HepG2 (cell line): ENCODE data around the gene PNRC1. TPM values are rescaled to one million over a fixed set of nuclear protein-coding genes. Genes with fewer than 3 reads are reported as not detected.

Experiments used
- ATRX ChIP-seq: sonication (generic); formaldehyde crosslinking; IDR thresholded peaks from 2 replicates; pipeline ENCODE4 v1.4.0; 2020; ENCODE audit warnings: missing genetic modification reagents, borderline replicate concordance
- GABPB1 ChIP-seq: IDR thresholded peaks from 2 replicates; pipeline ENCODE4 v1.6.1; 2016; ENCODE audit warnings: mild to moderate bottlenecking, missing genetic modification reagents, moderate library complexity, missing compliant biosample characterization
- GLI4 ChIP-seq: sonication (generic); formaldehyde crosslinking; IDR thresholded peaks from 2 replicates; pipeline ENCODE4 v1.5.1; 2020; ENCODE audit warnings: missing genetic modification reagents, mild to moderate bottlenecking, moderate library complexity, borderline replicate concordance
- HDAC1 ChIP-seq: sonication (generic); formaldehyde crosslinking; IDR thresholded peaks from 2 replicates; pipeline ENCODE4 v1.5.1; 2020; ENCODE audit warnings: mild to moderate bottlenecking, missing genetic modification reagents
- HES4 ChIP-seq: sonication (generic); formaldehyde crosslinking; IDR thresholded peaks from 2 replicates; pipeline ENCODE4 v1.9.0; 2021; ENCODE audit warnings: mild to moderate bottlenecking, missing genetic modification reagents, borderline replicate concordance
- HOXA5 ChIP-seq: sonication (generic); formaldehyde crosslinking; IDR thresholded peaks from 2 replicates; pipeline ENCODE4 v1.4.0; 2020; ENCODE audit warnings: missing genetic modification reagents
- KAT7 ChIP-seq: IDR thresholded peaks from 2 replicates; pipeline ENCODE4 v1.6.1; 2018; ENCODE audit warnings: borderline replicate concordance, missing compliant biosample characterization
- KLF6 ChIP-seq: IDR thresholded peaks from 2 replicates; pipeline ENCODE4 v1.8.0; 2016; ENCODE audit warnings: missing biosample characterization, missing genetic modification reagents
- MEIS2 ChIP-seq: sonication (generic); formaldehyde crosslinking; IDR thresholded peaks from 2 replicates; pipeline ENCODE4 v1.9.0; 2021; ENCODE audit warnings: mild to moderate bottlenecking, missing genetic modification reagents
- MTA1 ChIP-seq: sonication (generic); formaldehyde crosslinking; IDR thresholded peaks from 2 replicates; pipeline ENCODE4 v1.4.0; 2020; ENCODE audit warnings: missing genetic modification reagents, mild to moderate bottlenecking, borderline replicate concordance
- RAD21 ChIP-seq: fragments of 450-650 bp; formaldehyde crosslinking; IDR thresholded peaks from 2 replicates; pipeline ENCODE4 v1.5.0; 2020; ENCODE audit warnings: mild to moderate bottlenecking
- SMAD1 ChIP-seq: sonication (generic); formaldehyde crosslinking; IDR thresholded peaks from 2 replicates; pipeline ENCODE4 v1.4.0; 2020; ENCODE audit warnings: missing genetic modification reagents, low read depth, mild to moderate bottlenecking, borderline replicate concordance
- SPEN ChIP-seq: sonication (generic); formaldehyde crosslinking; IDR thresholded peaks from 2 replicates; pipeline ENCODE4 v1.5.1; 2020; ENCODE audit warnings: low read depth, mild to moderate bottlenecking, missing genetic modification reagents
- TMF1 ChIP-seq: sonication (generic); formaldehyde crosslinking; IDR thresholded peaks from 2 replicates; pipeline ENCODE4 v1.8.1; 2022; ENCODE audit warnings: low read depth, missing genetic modification reagents
- UBTF ChIP-seq: sonication (generic); formaldehyde crosslinking; IDR thresholded peaks from 2 replicates; pipeline ENCODE4 v1.4.0; 2020; ENCODE audit warnings: mild to moderate bottlenecking, missing genetic modification reagents
- ZBTB38 ChIP-seq: sonication (generic); formaldehyde crosslinking; IDR thresholded peaks from 2 replicates; pipeline ENCODE4 v1.5.1; 2020; ENCODE audit warnings: mild to moderate bottlenecking, missing genetic modification reagents
- ZEB1 ChIP-seq: IDR thresholded peaks from 2 replicates; pipeline ENCODE4 v1.6.1; 2012; ENCODE audit warnings: mild to moderate bottlenecking, low read depth, inconsistent platforms; ENCODE audit not compliant: insufficient replicate concordance
- ZFY ChIP-seq: sonication (generic); formaldehyde crosslinking; IDR thresholded peaks from 2 replicates; pipeline ENCODE4 v1.4.0; 2020; ENCODE audit warnings: missing genetic modification reagents
- ZMAT3 ChIP-seq: sonication (generic); formaldehyde crosslinking; conservative IDR thresholded peaks from 2 replicates; pipeline ENCODE4 v1.7.0; 2021; ENCODE audit warnings: missing genetic modification reagents
- ZNF30 ChIP-seq: sonication (generic); formaldehyde crosslinking; IDR thresholded peaks from 2 replicates; pipeline ENCODE4 v1.5.0; 2020; ENCODE audit warnings: mild to moderate bottlenecking, missing genetic modification reagents
- ZNF451 ChIP-seq: sonication (generic); formaldehyde crosslinking; IDR thresholded peaks from 2 replicates; pipeline ENCODE4 v1.5.0; 2020; ENCODE audit warnings: mild to moderate bottlenecking, missing genetic modification reagents
- ZNF543 ChIP-seq: sonication (generic); formaldehyde crosslinking; IDR thresholded peaks from 2 replicates; pipeline ENCODE4 v1.4.0; 2020; ENCODE audit warnings: mild to moderate bottlenecking, missing genetic modification reagents
- ZNF556 ChIP-seq: sonication (generic); formaldehyde crosslinking; IDR thresholded peaks from 2 replicates; pipeline ENCODE4 v1.4.0; 2020; ENCODE audit warnings: mild to moderate bottlenecking, missing genetic modification reagents, borderline replicate concordance
- ZNF563 ChIP-seq: sonication (generic); formaldehyde crosslinking; IDR thresholded peaks from 2 replicates; pipeline ENCODE4 v1.8.0; 2022; ENCODE audit warnings: mild to moderate bottlenecking, moderate library complexity, missing genetic modification reagents
- ZNF709 ChIP-seq: sonication (generic); formaldehyde crosslinking; IDR thresholded peaks from 2 replicates; pipeline ENCODE4 v1.5.0; 2020; ENCODE audit warnings: mild to moderate bottlenecking, missing genetic modification reagents
- ZNF775 ChIP-seq: sonication (generic); formaldehyde crosslinking; IDR thresholded peaks from 2 replicates; pipeline ENCODE4 v1.4.0; 2020; ENCODE audit warnings: missing genetic modification reagents, mild to moderate bottlenecking, moderate library complexity, borderline replicate concordance
- polyA plus RNA-seq, 8 experiments: library from polyadenylated mRNA; depleted of rRNA in 3 of 8; stranded (reverse) in 7 of 8; unstranded in 1 of 8; fragments of >200 nt; fragmentation: Illumina TruSeq in 4 of 8; extraction: Trizol in 4 of 8; gene quantifications; 2 replicates each; pipeline versions ENCODE4 v1.2.1 to v1.2.3, GENCODE V29; 2011 to 2016; ENCODE audit warnings: low read depth in 4 of 8, missing spikeins in 1 of 8, mixed read lengths in 1 of 8; ENCODE audit not compliant: insufficient read depth in 1 of 8
- total RNA-seq, 5 experiments: library from RNA; depleted of rRNA; stranded (reverse); fragments of >200 nt; fragmentation: Illumina TruSeq; extraction: Trizol; gene quantifications; 2 replicates each; pipeline ENCODE4 v1.2.3, GENCODE V29; 2016; ENCODE audit warnings: low read depth in 1 of 5
- TF ChIP-seq, protein P1 (sequence below): sonication (generic); formaldehyde crosslinking; IDR thresholded peaks from 2 replicates; pipeline ENCODE4 v1.4.0; 2020; ENCODE audit warnings: missing genetic modification reagents

Gene PNRC1
- total and polyA plus RNA-seq, 2 of the 13 experiments (the other 11 are each of a cell fraction or from before 2014, with no cell fraction given) = 17.6 to 36.0 TPM

- peak; percentile 56; the same call in 1 of the 2 replicates for TF ChIP-seq GABPB1 (CRISPR knock-in tag)
- no peak for TF ChIP-seq HDAC1 (CRISPR knock-in tag)
- 0 out of 2 replicates have a peak, but pooled peaks have one; percentile 69 for TF ChIP-seq HES4 (CRISPR knock-in tag)
- 0 out of 2 replicates have a peak, but pooled peaks have one; percentile 32 for TF ChIP-seq GLI4
- 0 out of 2 replicates have a peak, but pooled peaks have one; percentile 47 for TF ChIP-seq SMAD1 (CRISPR knock-in tag)
- TF ChIP-seq MEIS2 (CRISPR knock-in tag) = peak; percentile 35; the same call in 1 of the 2 replicates
- peak; percentile 80 for TF ChIP-seq ZBTB38 (CRISPR knock-in tag)
- no peak for TF ChIP-seq ZNF30 (CRISPR knock-in tag)
- TF ChIP-seq ZFY (CRISPR knock-in tag) = peak; percentile 76
- no peak for TF ChIP-seq HOXA5
- 0 out of 2 replicates have a peak, but pooled peaks have one; percentile 31 for TF ChIP-seq ZNF556 (CRISPR knock-in tag)
- TF ChIP-seq TMF1 = 0 out of 2 replicates have a peak, but pooled peaks have one; percentile 26
- TF ChIP-seq ZMAT3 (CRISPR knock-in tag) = peak; percentile 22; the same call in 1 of the 2 replicates
- 0 out of 2 replicates have a peak, but pooled peaks have one; percentile 38 for TF ChIP-seq ZNF543 (CRISPR knock-in tag)
- TF ChIP-seq SPEN = peak; percentile 48; the same call in 1 of the 2 replicates
- no peak for TF ChIP-seq ATRX (CRISPR knock-in tag)
- no peak for TF ChIP-seq ZNF775 (CRISPR knock-in tag)
- TF ChIP-seq ZNF563 (CRISPR knock-in tag) = peak; percentile 74; the same call in 1 of the 2 replicates
- TF ChIP-seq ZNF451 (CRISPR knock-in tag) = peak; percentile 43; the same call in 1 of the 2 replicates
- TF ChIP-seq UBTF (CRISPR knock-in tag) = peak; percentile 90; the same call in 1 of the 2 replicates
- peak; percentile 52; the same call in 1 of the 2 replicates for TF ChIP-seq KAT7 (CRISPR knock-in tag)
- TF ChIP-seq KLF6 (CRISPR knock-in tag) = 0 out of 2 replicates have a peak, but pooled peaks have one; percentile 47
- peak; percentile 80 for TF ChIP-seq ZNF709 (CRISPR knock-in tag)
- TF ChIP-seq ZEB1 = peak; percentile 5
- TF ChIP-seq, protein P1, sequence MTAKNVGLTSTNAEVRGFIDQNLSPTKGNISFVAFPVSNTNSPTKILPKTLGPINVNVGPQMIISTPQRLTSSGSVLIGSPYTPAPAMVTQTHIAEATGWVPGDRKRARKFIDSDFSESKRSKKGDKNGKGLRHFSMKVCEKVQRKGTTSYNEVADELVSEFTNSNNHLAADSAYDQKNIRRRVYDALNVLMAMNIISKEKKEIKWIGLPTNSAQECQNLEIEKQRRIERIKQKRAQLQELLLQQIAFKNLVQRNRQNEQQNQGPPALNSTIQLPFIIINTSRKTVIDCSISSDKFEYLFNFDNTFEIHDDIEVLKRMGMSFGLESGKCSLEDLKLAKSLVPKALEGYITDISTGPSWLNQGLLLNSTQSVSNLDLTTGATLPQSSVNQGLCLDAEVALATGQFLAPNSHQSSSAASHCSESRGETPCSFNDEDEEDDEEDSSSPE (CRISPR knock-in tag) = peak; percentile 34; the same call in 1 of the 2 replicates
- peak; percentile 9; the same call in 1 of the 2 replicates for TF ChIP-seq MTA1 (CRISPR knock-in tag)
- TF ChIP-seq RAD21 (CRISPR knock-in tag) = no peak
These were observed 36.9 kb downstream of the PNRC1 start, which contains the start of gene SRSF12 (continued) for GRCh38 chr6:89117211-89118108.
